HG03196 (cell line): ENCODE measurements around the gene ACP6.
"Not testable (repeated sequence)": the region's sequence is repeated elsewhere in the genome, so short reads cannot be mapped to it uniquely, and the experiment has no call there.

Experiments
- ATAC-seq: cut with Tn5 transposase; IDR thresholded peaks from one replicate; pipeline ENCODE4 v1.9.1; 2021; ENCODE audit not compliant: unreplicated experiment

Gene ACP6

DNA sequence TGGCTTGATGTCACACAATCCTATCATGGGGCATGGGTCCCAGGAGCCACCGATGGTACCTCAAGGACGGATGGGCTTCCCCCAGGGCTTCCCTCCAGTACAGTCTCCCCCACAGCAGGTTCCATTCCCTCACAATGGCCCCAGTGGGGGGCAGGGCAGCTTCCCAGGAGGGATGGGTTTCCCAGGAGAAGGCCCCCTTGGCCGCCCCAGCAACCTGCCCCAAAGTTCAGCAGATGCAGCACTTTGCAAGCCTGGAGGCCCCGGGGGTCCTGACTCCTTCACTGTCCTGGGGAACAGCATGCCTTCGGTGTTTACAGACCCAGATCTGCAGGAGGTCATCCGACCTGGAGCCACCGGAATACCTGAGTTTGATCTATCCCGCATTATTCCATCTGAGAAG is 46.3 kb downstream of the ACP6 start:
- ATAC-seq: no peak

DNA sequence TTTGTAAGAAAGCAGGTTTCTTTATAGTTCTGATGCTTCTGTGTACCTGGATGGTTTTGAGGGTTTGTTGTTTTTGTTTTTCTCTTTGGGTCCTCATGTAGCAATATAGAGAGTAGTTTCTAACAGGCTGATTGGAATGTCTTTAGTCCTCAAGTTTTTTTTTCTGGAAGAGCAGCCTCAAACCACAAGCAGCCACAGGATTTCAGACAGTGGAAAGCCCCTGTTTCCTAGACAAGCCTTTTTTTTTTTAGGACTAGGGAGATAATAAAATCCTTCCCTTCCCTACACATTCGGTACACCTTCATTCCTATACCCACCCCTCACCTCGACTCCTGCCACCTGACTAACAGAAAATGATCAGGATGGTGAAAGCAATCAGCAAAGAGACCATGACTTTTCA is 47.6 kb downstream of the ACP6 start:
- ATAC-seq: no peak

DNA sequence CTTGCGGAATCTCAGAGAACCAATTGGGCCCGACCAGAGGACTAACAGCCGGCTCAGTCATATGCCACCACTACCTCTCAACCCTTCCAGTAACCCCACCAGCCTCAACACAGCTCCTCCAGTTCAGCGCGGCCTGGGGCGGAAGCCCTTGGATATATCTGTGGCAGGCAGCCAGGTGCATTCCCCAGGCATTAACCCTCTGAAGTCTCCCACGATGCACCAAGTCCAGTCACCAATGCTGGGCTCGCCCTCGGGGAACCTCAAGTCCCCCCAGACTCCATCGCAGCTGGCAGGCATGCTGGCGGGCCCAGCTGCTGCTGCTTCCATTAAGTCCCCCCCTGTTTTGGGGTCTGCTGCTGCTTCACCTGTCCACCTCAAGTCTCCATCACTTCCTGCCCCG is 49.8 kb downstream of the ACP6 start:
- no peak for ATAC-seq

DNA sequence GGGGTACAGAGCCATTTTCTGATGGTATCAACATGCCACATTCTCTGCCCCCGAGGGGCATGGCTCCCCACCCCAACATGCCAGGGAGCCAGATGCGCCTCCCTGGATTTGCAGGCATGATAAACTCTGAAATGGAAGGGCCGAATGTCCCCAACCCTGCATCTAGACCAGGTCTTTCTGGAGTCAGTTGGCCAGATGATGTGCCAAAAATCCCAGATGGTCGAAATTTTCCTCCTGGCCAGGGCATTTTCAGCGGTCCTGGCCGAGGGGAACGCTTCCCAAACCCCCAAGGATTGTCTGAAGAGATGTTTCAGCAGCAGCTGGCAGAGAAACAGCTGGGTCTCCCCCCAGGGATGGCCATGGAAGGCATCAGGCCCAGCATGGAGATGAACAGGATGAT is 50.6 kb downstream of the ACP6 start:
- ATAC-seq: no peak

DNA sequence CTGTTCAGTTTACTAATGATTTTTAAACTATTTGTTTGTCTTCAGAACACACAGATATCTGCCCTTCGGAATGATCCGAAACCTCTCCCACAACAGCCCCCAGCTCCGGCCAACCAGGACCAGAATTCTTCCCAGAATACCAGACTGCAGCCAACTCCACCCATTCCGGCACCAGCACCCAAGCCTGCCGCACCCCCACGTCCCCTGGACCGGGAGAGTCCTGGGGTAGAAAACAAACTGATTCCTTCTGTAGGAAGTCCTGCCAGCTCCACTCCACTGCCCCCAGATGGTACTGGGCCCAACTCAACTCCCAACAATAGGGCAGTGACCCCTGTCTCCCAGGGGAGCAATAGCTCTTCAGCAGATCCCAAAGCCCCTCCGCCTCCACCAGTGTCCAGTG is 51.6 kb downstream of the ACP6 start:
- no peak for ATAC-seq

DNA sequence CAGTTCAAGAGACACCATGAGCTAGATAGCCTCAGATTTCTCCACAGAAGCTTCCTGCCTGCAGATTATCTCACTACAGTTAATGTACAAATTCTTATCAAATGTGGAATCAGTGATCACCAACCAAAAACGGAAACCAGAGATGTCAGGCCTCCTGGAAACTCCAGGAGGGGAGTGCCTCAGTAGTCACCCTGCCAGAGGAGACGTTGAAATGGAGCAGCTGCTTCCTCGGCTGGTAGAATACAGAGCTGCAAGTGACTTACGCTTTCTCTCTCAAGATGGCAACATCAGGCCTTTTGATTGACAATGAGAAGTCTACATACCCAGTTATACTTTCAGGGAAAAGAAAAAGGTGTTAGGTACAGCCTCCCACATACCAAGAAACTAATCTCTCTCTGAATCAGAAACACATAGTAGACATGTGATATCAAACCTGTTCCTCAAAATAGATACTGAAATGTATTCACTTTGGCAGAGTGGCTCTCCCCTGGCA is 52.2 kb downstream of the ACP6 start:
- ATAC-seq: no peak

DNA sequence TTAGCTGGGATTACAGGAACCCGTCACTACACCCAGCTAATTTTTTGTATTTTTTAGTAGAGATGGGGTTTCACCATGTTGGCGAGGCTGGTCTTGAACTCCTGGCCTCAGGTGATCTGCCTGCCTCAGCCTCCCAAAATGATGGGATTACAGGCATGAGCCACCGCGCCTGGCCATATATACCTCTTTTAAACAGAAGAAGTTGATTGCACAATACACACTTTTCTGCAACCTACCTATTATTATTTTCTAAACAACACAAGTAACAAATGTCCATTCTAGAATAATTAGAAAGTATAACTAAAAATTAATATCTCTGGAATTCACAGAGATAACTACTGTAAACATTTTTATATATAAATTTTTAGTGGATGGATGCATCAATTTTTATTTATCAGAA is 55.4 kb downstream of the ACP6 start:
- ATAC-seq: not testable (repeated sequence)

DNA sequence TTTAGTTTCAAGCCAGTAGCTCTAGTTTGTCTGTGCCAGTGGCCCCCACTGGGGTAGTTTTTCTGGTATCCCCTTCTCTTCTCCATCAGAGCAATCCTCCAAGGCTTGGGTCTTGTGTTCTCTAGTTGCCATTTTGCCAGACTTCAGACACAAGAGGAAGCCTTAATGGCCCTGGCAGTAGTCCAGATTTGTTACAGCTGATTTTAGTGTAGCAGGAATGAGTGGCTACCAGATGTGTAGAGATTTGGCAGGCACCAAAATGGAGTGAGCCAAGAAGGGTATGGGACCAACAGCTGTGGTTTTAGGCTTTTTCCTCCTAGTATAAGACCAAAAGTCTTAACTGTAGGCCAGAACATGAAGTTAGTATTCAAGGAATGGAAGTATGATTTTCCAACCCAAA is 56.8 kb downstream of the ACP6 start:
- ATAC-seq: no peak

DNA sequence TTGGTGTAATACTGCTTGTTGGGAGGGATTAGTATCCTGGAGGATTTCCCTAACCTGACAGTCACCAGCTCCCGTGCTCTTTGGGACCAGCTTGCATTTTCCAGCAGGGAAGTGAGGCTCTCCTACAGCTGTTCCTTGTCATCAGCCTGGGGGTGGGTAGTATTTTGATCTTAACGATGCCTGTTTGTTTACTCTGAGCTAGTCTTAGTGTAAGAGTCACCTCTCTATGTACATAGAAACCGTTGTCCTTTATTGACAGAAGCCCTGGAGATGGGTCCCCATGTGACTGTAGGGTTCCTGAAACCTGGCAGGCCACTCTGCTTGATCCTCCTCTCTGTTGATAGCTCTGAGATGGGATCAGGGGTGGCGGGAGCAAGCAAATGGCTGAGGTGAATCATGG is 58.0 kb downstream of the ACP6 start:
- no peak for ATAC-seq

DNA sequence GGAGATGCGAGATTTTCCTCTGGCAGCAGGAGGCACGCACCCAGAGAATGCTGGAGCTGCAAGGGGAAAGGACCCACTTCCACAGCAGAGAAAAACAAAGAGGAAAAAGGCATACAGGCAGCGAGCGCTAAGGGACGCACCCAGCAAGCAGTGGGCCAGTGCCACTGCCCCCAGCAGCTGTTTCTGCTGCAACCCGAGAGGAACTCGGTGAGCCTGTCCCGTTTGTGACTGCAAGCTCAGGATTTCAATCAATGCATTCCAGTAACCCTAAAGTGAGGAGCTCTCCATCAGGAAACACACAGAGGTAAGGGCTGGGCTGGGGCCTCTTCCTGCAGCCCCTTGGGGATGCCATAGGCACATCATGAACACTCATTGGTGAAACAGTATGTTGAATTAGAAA is 58.7 kb downstream of the ACP6 start:
- no peak for ATAC-seq

DNA sequence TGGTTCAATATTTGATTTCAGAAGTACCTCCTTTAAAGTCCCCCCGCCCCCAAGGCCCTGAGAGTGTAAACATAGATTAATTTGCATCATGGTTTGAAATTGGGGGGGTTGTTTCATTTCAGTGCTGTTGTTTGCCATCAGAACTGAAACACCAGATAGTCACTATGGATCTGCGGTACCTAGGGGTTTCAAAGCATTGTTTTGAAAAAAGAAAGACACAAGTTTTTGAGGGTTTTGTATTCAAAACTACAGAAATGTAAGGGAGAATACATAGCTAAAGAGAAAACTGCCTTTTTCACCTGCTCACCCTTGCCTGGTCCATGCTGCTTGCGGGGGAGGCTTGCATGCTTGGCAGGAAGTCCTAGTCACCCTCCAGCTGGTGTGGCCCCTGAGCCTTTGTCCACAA is 59.3 kb downstream of the ACP6 start:
- peak; percentile 70 for ATAC-seq

DNA sequence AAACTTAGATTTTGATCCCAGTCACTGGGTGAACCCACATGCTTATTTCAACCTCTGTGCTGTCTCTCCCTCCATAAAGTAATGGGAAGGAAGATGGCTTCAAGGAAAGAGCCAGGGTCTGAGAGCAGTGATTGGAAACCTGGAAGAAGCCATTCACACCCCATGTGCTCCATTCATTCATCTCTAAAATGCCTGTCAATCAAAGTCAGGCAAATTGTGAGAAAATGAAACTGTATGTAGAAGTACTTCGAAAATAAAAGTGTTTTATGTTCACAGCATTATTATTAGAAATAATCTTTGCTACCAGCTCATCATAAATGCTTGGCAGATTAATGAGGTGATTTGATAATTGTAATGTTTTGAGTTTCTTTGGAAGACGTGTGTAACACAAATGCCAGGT is 61.0 kb downstream of the ACP6 start:
- ATAC-seq: no peak

DNA sequence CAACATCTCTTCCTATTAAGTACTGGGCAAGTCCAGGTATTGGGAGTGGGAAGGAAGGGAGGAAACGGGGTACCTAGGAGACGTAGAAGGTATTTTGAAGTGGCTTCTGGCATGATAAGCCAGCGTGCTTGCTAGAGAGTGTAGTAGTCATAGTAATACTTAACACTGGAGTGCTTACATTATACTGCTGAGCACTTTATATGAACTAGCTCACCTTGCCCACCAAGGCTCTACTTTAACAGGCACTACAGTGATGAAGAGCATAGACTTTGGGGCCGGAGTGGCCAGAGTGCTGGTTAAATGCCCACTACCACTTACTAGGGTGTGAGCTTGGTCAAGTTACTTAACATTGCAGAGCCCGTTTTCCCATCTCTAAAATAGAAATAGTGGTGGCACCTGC is 61.7 kb downstream of the ACP6 start:
- no peak for ATAC-seq

DNA sequence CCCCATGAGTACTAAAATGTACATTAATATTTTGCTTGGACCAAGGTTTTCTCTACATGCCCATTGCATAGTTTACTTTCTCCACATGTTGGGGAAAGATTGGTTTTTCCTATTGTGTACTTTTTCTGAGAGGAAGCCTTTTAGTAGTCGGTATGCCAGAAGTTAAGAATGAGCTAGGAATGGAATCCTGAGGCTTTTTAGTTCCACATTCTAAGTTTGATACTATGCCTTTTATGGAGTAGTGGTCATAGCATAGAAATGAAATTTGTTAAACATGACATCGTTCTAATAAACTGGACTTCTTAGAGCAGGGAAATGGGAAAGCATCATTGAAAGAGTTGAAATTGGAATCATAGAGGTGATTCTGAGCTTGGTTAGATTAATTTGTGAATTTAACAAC is 64.7 kb downstream of the ACP6 start:
- ATAC-seq: no peak

DNA sequence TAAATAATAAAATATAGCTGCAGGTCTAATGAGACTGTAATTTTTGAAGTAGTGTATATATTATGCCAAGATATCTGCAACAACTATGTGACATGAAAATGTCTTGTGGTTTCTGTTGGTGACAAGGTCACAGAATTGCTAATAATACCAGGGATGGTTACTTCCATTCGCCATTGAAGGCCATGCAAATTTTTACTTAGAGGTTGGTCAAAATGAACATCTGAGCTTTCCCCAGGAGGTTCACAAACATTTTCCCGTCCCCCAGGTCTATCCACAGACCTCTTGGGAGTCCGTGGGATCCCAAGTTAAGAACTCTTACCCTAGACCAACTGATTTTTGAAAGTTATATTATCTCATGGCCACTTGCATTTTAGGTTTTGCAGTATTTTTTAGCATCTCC is 66.3 kb downstream of the ACP6 start:
- ATAC-seq: no peak

DNA sequence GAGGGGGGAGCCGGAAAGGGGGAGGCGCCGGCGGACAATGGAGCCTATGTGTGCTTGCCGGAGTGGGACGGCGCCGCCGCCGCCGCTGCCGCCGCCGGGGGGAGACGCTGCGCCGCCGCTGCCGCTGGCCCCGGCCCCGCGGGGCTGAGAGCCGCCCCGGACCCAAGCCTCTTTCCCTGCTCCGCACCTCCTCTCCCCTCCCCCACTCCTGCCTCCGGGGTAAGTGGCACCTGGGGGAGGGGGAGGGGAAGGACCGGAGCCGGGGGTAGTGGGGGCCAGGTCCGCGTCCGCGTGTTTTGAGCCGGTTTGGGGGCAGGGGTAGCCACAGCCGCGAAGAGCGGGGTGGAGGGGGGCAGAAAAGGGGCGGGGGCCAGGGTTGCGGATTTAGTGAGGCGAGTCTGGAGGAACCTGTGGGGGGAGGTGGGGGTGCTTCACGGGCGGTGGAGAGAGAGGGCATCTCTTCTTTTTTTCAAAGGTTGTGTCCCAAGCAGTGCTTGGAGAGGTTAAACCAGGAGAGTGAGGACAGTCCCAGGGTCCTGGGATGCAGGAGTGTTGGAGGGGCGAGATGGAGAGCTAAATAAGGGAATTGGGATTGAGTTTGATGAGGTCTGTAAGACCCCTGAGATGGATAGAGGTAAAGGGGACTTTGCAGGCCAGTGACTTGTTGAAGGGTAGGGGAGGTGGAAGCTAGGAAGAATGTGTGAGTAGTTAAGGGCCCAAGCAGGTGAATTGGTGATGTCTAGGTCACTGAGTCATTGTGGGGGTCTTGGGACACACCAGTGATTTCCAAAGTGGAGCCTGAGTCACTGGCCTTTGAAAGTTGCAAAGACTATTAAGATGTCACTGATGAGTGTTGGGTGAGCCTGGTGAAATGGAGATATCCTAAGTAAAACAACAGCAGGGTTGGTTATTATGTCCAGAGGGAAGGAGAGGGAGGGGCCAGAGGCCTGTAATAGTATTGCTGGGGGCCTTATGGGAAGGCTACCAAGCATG is 69.9 kb downstream of the ACP6 start:
- ATAC-seq: no peak

DNA sequence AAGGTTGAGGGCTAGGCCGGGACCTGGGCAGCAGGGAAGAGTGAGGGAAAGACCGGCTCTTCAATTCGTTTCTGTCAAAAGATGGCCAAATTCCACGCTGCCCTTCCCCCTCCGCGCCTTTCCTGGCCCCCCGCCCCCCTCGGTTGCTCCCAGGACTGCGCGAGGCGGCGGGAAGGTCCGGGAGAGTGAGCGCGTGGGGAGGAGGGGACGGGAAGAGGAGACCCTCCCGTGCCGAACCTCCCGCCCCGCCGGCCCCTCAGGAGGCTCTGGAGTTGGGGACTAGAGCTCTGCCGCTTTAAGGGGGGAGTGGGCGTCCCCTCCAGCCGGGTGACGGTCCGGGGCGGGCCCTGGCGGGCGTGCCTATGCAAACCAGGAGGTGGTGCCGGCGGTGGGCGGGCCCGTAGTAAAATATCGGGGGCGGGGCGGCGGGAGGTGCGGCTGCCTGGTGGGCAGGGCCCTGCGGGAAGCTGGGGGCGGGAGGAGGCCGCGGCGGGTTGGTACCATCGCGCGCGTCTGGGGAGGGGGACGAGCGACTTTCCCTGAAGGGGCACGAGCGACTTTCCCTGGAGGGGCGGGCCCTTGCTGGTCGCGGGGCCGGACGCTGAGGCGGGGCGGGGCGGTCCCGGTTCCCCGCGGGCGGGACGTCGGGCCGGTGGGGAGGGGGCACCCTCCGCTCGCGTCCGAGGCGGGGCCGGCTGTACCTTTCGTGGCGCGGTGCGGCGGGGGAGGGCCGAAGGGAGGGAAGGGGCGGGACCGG is 70.8 kb downstream of the ACP6 start:
- peak; percentile 77 for ATAC-seq

DNA sequence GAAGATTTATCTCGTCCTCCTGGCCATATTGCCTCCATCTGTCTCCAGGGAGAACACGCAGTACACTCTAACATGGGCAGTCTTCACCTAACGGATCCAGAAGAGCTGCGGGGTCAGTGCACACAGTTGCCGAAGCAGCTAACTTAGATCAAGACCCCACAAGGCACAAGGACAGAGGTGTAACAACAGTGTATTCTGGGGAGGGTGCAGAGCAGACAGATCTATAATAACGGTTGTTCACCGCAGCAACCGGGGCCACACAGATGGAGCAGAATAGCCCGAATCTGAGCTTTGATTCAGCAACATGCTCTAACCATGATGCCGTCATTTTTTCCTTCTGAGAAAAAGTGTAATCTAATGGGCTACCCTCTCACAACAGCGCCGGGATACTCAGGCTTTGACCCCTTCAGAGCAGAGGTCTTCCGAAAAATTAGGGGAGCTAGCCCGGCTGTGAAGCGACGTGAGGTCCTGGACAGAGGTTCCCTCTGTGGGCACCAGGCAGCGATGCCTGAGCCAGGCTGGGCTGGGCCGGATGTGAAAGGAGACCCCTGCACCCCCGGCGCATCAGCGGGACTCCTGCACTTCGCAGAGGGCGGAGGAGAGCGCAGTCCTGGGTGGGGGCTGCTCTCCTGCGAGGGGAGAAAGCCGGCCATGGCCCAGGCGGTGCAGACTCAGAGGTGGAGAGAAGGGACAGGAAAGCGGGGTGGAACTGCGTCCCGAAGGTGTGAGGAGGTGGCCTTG is 71.5 kb downstream of the ACP6 start:
- ATAC-seq: peak; percentile 9

DNA sequence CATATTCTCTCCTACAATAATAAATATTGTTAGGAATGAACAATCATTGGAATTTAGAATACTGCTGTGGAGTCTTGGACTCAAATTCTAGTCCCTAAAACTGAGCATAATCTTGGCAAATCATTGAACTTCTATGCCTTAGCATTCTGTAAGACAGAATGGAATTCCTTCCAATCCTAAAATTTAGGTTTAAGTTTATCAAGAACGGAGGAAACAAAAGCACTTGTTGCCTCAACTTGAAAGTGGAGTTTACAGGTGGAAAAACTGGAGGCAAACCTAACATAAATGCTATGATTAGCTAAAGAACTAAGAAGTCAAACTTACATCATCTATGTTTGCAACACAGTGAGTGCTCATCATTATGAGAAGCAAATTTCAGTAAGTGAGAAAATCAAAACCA is 73.3 kb downstream of the ACP6 start:
- ATAC-seq: no peak
